DND-41 (cell line): ENCODE data around the gene SLC40A1.
A peak's percentile ranks its signal among the peaks of the same experiment; 100 is the strongest.

Source experiments
- ATAC-seq: fragments of 200-7000 bp; cut with Tn5 transposase; 3 replicates; pipeline ENCODE4 v1.9.1; 2021; ENCODE audit warnings: low read depth; ENCODE audit not compliant: insufficient read depth
- DNase-seq: peaks from one replicate; pipeline ENCODE4 v3.0.0-alpha.2; 2020
- H2AFZ ChIP-seq: 2 replicates; pipeline ENCODE4 v1.6.0; 2012; ENCODE audit warnings: low read depth, low read length
- H3K27ac ChIP-seq: 2 replicates; pipeline ENCODE4 v1.5.1; 2012; ENCODE audit warnings: low read length, inconsistent platforms
- H3K27me3 ChIP-seq: fragments of 200-600 bp; sonication (generic); 2 replicates; pipeline ENCODE4 v1.6.0; 2012; ENCODE audit warnings: low read length, mild to moderate bottlenecking, inconsistent platforms; ENCODE audit not compliant: insufficient read depth, poor library complexity
- H3K36me3 ChIP-seq: 2 replicates; pipeline ENCODE4 v1.5.1; 2012; ENCODE audit warnings: low read length, inconsistent platforms; ENCODE audit not compliant: insufficient read depth
- H3K4me1 ChIP-seq: 2 replicates; pipeline ENCODE4 v1.5.1; 2012; ENCODE audit warnings: mild to moderate bottlenecking, low read length; ENCODE audit not compliant: insufficient read depth
- H3K4me2 ChIP-seq: 2 replicates; pipeline ENCODE4 v1.6.0; 2012; ENCODE audit warnings: mild to moderate bottlenecking, moderate library complexity, low read length, inconsistent platforms; ENCODE audit not compliant: insufficient read depth
- H3K4me3 ChIP-seq, 2 experiments: fragments of 200-600 bp in 1 of 2; shearing (Covaris generic) in 1 of 2; 2 replicates each; pipeline ENCODE4 v1.5.1; 2012 to 2016; ENCODE audit warnings: inconsistent platforms in 2 of 2, low read length in 2 of 2, mild to moderate bottlenecking in 2 of 2, low read depth in 1 of 2, moderate library complexity in 1 of 2
- H3K79me2 ChIP-seq: 2 replicates; pipeline ENCODE4 v1.6.0; 2012; ENCODE audit warnings: low read length, inconsistent platforms; ENCODE audit not compliant: insufficient read depth
- H3K9ac ChIP-seq: 2 replicates; pipeline ENCODE4 v1.6.0; 2012; ENCODE audit warnings: low read depth, mild to moderate bottlenecking, inconsistent platforms, low read length, moderate library complexity
- H3K9me3 ChIP-seq: 2 replicates; pipeline ENCODE4 v1.5.1; 2012; ENCODE audit warnings: low read length, moderate library complexity, mild to moderate bottlenecking, inconsistent platforms; ENCODE audit not compliant: insufficient read depth, severe bottlenecking
- H4K20me1 ChIP-seq: 2 replicates; pipeline ENCODE4 v1.6.0; 2012; ENCODE audit warnings: low read length; ENCODE audit not compliant: insufficient read depth
- EZH2 ChIP-seq: IDR thresholded peaks from 3 replicates; pipeline ENCODE4 v1.6.1; 2012; ENCODE audit warnings: borderline replicate concordance, low read depth, mild to moderate bottlenecking, moderate library complexity, low read length, inconsistent platforms; ENCODE audit not compliant: severe bottlenecking
- TF ChIP-seq, protein P1 (sequence below): IDR thresholded peaks from 2 replicates; pipeline ENCODE4 v1.5.1; 2012; ENCODE audit warnings: borderline replicate concordance, low read length, moderate library complexity, mild to moderate bottlenecking; ENCODE audit not compliant: poor library complexity, severe bottlenecking; ENCODE audit errors: extremely low read depth

Gene SLC40A1

DNA sequence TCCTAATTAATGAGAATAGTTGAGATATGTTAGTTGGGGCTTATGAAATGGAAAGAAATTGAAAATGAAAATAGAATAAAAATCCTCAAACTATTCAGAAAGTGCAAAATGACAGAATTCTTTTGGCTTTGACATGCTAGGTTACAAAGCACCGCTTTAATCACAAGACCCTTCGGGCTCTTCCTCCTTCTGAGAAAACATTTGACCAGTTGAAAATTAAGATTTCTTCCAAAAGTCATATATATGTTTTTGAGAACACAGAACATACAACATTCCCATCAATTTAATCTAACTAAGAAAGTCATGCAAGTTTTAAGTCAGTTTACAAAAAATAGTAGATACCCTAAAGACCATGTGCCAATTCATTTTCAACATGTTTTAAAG lies 2.2 kb upstream of the SLC40A1 start:
- Histone ChIP-seq H3K79me2 (peaks cover 38% of the 10 kb centered on the region), H3K4me3 (peak overlapping the region in 1 of 2 experiments; percentile 63; a peak in 2 of 4 replicates), H3K4me1 (peaks cover 50% of the 10 kb centered on the region), H3K9ac (peak overlapping the region; percentile 95), H3K36me3 (peaks cover 8% of the 10 kb centered on the region), H2AFZ (peak overlapping the region; percentile 81), H3K4me2 (peak overlapping the region; percentile 74), H4K20me1 (no peaks in the 10 kb centered on the region), H3K9me3 (no peaks in the 10 kb centered on the region), H3K27me3 (no peaks in the 10 kb centered on the region), H3K27ac (peak overlapping the region; percentile 89)
- ATAC-seq, result no peak
- DNase-seq, result no peak
- TF ChIP-seq, protein P1, sequence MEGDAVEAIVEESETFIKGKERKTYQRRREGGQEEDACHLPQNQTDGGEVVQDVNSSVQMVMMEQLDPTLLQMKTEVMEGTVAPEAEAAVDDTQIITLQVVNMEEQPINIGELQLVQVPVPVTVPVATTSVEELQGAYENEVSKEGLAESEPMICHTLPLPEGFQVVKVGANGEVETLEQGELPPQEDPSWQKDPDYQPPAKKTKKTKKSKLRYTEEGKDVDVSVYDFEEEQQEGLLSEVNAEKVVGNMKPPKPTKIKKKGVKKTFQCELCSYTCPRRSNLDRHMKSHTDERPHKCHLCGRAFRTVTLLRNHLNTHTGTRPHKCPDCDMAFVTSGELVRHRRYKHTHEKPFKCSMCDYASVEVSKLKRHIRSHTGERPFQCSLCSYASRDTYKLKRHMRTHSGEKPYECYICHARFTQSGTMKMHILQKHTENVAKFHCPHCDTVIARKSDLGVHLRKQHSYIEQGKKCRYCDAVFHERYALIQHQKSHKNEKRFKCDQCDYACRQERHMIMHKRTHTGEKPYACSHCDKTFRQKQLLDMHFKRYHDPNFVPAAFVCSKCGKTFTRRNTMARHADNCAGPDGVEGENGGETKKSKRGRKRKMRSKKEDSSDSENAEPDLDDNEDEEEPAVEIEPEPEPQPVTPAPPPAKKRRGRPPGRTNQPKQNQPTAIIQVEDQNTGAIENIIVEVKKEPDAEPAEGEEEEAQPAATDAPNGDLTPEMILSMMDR, result no peak
- no peak for TF ChIP-seq EZH2

- H3K9me3 ChIP-seq, result no peaks in the 10 kb centered on the region
- ATAC-seq (no peak), DNase-seq (no peak)
- peak overlapping the region; percentile 22 to 63; a peak in 3 of 4 replicates for H3K4me3 ChIP-seq
- H3K9ac ChIP-seq, result peak overlapping the region; percentile 95
- H4K20me1 ChIP-seq, result no peaks in the 10 kb centered on the region
- H3K27me3 ChIP-seq, result no peaks in the 10 kb centered on the region
- peak overlapping the region; percentile 89 for H3K27ac ChIP-seq
- peaks cover 55% of the 10 kb centered on the region for H3K4me1 ChIP-seq
- H3K79me2 ChIP-seq, result peaks cover 44% of the 10 kb centered on the region
- TF ChIP-seq, protein P1, result no peak
- TF ChIP-seq EZH2, result no peak
- peaks cover 13% of the 10 kb centered on the region for H3K36me3 ChIP-seq
- H2AFZ ChIP-seq, result peak overlapping the region; percentile 81
- peak overlapping the region; percentile 74 for H3K4me2 ChIP-seq
Measured at GRCh38 chr2:189582140-189582808, 1.7 kb upstream of the SLC40A1 start.

DNA sequence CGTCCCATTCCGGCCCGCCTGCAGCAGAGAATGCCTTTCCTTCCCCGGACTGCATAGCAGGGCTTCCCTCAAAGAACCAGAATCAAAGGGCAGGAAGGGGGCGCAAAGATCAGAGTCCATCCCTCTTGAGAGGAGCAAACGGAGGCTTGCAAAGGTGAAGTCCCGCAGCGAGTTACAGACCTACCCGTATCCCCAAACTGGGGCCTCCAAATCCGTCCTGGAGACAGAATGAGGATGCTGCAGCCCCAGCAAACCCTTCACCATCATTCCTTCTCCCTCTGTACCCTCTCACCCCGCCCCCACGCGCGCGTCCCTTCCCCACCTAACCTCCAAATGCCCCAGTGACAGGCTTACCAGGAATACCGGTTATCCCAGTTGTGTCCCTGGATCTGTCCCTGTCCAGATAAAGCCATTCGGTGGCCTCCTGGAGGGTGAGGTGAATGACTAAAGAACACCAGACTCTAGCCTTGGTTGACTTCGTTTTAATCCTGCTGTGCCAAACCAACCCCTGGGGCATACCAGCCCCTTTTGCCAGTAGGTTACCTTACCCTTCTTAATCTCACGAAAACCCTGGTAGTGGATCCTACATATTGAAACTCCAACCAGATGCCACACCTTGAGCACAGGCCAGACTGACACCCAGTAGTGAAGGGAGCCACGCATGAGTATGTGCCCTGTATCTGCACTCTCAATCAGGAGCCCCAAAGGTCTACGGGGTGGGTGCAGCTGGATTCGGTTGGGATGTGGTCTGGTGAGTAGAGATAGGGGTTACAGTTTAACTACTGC lies 961 bp upstream of the SLC40A1 start:
- Histone ChIP-seq H3K9ac (peak overlapping the region; percentile 95), H3K4me1 (peaks cover 62% of the 10 kb centered on the region), H3K4me3 (peak overlapping the region; percentile 22 to 63), H2AFZ (peak overlapping the region; percentile 81), H3K27me3 (no peaks in the 10 kb centered on the region), H3K36me3 (peaks cover 21% of the 10 kb centered on the region), H3K9me3 (no peaks in the 10 kb centered on the region), H3K79me2 (peaks cover 51% of the 10 kb centered on the region), H3K4me2 (peak overlapping the region; percentile 74), H4K20me1 (0 out of 2 replicates have a peak, but pooled peaks cover 3% of the 10 kb centered on the region), H3K27ac (peak overlapping the region; percentile 89)
- peak; percentile 70 for ATAC-seq
- TF ChIP-seq, protein P1, result peak; percentile 26
- TF ChIP-seq EZH2, result no peak
- DNase-seq, result peak; percentile 79
